HG02759 (cell line): ENCODE measurements around the gene ARMC9.

Source experiments
- ATAC-seq: cut with Tn5 transposase; IDR thresholded peaks from one replicate; pipeline ENCODE4 v1.9.1; 2021; ENCODE audit warnings: mild to moderate bottlenecking, moderate library complexity; ENCODE audit not compliant: unreplicated experiment

The ARMC9 gene

DNA sequence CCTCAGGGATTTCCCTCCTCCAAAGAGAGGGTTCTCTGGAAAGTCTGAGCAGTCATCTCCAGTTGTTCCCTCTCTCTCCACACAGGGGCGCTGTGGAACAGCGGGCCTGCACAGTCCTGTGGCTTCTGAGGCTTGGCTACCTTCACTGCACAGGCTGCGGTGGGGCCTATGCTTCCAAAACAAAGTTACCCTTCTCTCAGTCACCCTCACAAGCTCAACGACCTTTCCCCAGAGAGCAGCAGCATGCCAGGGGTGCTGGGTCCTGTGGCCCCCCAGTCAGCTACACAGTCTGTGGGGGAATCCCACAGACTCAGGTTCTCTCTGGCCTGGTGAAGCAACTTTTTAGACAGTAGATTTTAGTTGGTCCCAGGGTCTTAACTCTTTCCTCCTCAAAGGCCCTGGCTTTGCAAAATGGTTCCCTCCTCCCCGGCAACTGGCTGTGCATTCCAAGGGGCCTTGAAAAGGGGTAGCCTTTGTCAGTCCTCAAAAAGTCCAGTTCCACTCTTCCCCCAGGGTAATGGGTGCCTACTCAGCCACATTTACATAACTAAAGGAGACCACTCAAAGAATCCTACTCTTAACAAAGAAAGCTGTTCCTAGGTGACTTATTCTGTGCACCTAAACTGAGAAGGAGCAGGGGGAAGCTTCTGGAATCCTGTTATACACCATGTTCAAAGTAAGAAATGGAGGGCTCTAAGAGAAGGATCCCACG, 212.0 kb downstream of the ARMC9 start:
- no peak for ATAC-seq

DNA sequence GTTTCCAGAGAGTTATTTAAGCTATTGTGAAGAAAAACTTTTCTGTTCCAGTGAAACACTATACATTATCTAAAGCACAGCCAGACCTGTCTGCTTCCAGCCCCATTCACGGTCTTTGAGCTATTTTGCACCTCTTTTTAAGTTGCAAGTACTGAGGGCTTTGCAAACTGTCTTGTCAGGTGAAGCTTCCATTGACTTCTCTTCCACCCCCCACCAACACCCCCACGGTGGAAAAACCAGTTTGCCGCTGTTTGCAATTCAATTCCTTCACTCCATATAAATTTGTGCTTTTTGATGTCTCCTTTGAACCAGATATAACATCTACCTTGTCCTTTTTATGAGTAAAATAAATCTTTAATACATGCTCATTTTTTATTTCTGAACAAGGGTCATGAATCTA, 212.8 kb downstream of the ARMC9 start:
- no peak for ATAC-seq

DNA sequence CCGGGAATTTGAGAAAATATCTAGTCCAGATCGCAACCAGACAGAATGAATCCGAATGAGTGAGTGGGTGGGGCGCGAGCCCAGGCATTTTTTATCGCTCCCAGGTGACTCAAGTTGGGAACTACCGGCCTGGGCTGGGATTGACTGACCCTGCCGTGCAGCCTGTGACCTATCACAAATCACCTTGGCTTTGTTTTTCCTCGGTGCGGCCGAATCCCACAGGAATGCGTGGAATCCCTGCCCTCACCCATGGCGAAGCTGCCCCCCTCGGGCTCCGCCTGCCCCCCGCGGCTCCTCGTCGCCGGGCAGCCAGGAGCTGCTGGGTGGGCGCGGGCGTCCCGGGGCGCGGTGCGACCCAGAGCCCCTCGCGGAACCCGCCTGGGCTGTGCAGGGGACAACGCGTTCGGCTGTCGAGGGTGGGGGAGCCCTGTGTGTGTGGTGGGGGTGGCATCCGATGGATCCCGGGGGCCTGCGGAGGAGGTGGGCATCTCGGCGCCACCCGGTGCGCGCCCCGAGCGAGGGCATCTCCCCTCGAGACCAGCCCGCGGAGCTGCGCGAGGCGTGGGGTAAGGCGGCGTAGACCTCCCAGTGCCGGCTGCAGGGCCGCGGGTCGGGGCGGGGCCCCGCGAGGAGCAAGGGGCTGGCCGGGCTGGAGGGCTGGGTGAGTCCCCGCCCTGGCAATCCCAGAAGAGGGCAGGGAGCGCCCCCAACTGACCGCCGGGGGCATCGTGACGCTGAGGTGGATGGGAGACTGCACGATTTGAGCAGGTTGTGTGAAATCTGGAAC, 213.6 kb downstream of the ARMC9 start:
- ATAC-seq, result peak; percentile 98

DNA sequence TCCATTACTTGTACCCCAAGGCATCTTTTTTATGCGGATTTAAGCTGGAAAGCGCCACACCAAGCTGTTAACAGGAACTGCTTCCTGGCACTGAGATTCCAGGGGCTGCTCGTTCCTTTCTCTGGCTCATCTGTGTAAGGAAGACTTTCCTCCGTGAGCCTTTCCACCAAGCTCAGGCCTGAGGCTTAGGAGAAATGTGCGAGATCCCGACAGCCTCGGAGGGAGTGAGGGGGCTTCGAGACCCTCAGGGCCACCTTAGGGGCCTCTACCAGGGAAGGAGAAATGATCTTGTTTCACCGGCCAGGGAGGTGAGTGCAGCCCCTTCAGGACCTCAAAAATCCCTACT, 214.2 kb downstream of the ARMC9 start:
- peak; percentile 11 for ATAC-seq

DNA sequence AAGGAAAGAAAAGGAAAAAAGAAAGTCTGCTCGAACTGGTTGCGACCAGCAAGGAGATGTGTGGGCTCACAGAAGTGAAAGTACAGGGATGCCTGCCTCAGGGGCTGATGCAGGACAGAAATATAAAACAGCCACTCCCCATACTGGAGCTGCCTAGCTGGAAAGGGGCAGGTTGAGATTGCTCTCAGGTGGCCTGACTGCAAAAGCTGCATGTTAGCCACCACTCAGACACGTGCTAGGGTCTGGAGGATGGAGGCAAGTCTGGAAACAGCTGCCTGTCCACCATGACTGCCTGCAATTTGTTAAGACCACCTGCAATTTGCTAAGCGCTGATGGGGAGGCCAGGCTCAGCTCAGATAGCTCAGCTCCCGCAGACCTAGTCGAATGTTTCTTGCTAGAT, 215.0 kb downstream of the ARMC9 start:
- no peak for ATAC-seq

DNA sequence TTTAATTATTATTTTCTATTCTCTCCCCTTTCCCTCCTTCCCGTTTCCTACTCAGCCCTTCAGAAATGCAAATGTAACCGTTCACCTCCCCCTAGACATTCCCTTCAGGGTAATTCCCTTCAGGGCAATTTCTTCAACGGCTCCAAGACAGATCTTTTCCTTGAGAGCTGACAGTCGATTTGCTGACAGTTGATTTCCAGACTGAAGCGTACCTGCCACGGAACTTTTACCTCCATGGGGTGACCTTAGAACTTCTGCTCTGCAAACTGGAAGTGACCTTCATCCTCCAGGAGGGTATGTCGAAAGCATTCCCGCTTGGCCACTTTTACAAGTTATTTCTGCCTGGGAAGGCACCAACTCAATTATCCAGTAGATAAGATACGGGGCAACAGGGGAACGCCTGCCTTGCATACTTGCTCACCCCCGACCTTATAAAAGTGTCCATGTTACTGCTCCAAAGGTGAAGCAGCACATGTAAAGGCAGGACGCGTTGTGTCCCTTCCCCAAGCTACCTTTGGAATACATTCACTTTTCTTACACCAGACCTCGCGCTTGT, 215.6 kb downstream of the ARMC9 start:
- no peak for ATAC-seq

DNA sequence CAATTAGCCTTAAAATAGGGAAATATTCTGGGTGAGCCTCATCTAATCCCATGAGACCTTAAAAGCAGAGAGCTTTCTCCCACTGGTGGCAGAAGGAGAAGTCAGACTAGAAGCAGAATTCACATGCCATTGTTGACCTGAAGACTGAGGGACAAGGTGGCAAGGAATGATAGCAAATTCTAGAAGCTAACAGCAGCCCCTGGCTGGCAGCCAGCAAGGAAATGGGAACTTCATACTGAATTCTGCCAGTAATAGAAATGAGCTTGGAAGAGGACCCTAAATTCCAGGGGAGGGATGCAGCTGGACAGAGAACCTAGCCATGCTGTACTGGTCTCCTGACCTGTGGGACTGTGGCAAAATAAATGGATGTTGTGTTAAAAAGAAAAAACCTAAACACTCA, 216.6 kb downstream of the ARMC9 start:
- ATAC-seq, result no peak

DNA sequence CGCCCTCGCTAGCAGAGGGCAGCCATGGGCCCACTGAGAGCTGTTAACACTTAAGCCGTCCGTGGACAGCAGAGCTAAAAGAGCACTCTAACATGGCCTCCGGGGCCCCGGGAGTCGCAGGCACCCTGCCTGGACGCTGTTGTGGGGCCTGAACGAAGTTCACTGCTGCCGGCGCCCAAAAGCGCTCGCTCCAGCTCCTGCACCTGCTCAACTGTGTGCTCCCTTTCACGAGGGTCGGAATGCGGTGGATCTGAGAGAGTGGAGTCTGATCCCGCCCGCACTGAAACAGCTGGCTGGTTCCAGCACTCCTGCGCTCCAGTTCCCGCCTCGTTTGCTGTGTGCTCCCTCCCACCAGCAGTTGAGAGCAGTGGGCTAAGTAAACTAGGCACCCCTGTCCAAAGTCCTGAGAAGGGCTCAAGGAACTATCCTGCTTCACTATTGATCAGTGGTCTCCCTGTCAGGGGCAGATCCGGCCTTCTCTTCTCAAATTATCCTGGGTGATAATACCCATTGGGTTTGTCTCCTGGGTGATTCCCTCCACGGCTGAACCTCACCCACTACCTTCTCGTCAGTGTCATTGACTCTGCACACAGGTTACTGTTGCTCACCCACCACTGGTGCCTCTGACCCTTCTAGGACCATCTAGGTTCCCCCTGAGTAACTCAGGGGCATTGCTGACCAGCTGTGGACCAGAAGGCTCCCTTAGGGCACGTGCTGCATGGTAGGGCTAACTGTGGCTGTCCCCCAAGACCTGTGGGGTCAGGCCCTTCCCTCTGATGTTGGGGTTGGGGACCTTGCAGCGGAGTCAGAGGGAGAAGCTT, 220.6 kb downstream of the ARMC9 start:
- no peak for ATAC-seq

DNA sequence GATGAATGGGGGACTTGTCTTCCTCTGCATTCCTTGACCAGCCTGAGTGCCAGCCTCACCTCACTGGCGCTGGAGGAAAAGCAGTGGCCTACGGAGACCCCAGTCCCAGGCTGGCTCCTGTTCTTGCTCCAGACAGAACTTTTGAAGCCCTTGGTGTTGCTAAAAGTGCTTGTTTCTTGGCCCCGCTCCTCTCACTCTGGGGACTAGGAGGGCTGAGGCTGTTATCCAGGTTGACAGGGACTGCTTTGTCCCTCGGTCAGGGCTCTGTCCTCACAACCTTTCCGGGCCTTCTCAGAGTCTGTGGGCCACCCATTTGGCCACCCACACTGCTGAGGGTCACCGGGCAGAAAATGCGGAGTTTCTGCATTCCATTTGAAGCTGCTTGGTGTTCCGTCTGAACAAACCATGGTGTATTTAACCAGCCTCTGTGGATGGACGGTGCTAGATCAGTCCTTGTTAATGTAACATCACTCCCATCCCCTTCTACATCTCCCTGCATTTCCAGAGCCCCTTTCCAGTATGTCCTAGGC, 222.7 kb downstream of the ARMC9 start:
- ATAC-seq, result no peak

DNA sequence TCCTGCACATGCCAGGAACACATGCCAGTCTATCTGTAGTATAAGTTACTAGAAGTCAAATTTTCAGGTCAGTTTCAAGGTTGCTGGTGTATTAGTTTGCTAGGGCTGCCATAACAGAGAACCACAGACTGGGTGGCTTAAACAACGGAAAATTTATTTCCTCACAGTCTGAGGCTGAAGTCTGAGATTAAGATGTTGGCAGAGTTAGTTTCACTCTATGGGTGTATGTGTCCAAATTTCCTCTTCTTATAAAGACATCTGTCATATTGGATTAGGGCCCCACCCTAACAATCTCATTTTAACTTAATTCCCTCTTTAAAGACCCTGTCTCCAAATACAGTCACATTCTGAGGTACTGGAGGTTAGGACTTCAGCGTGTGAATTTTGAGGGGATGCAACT, 223.6 kb downstream of the ARMC9 start:
- ATAC-seq, result no peak

DNA sequence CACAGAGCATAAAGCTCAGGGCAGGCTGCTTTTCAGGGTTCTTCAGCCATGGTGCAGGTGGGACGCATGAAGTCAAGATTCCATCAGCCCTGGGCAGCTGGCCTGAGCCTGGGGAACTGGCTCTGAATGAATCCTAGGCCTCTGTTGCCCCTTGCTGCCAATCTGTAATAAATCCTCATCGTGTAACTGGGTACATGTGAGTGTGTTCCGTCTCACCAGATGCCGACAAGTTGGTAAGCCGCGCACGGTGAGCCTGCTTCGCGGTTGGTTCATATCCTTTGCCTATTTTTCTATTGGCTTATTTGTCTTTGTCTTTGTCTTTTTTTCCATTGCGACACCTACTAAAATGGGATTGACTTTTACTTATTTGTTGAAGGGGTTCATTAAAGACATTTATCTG, 224.7 kb downstream of the ARMC9 start:
- ATAC-seq, result no peak
